ENCODE results near the gene S100A13.

GRCh38 chr1:153629343-153629665 lies 2.0 kb upstream of the S100A13 start:
- TF ChIP-seq POLR2AphosphoS5 (IDR thresholded peaks at IDR 0.05) = no peak
- TF ChIP-seq, protein P1, sequence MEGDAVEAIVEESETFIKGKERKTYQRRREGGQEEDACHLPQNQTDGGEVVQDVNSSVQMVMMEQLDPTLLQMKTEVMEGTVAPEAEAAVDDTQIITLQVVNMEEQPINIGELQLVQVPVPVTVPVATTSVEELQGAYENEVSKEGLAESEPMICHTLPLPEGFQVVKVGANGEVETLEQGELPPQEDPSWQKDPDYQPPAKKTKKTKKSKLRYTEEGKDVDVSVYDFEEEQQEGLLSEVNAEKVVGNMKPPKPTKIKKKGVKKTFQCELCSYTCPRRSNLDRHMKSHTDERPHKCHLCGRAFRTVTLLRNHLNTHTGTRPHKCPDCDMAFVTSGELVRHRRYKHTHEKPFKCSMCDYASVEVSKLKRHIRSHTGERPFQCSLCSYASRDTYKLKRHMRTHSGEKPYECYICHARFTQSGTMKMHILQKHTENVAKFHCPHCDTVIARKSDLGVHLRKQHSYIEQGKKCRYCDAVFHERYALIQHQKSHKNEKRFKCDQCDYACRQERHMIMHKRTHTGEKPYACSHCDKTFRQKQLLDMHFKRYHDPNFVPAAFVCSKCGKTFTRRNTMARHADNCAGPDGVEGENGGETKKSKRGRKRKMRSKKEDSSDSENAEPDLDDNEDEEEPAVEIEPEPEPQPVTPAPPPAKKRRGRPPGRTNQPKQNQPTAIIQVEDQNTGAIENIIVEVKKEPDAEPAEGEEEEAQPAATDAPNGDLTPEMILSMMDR (IDR thresholded peaks at IDR 0.05) = no peak
- TF ChIP-seq POLR2A (IDR thresholded peaks at IDR 0.05) = no peak
